GM12878 (cell line): ENCODE measurements around the gene LMF2. TPM values are rescaled to one million over a fixed set of nuclear protein-coding genes. Genes with fewer than 3 reads are reported as not detected.

Experiments
- NFIC ChIP-seq: IDR thresholded peaks from 2 replicates; pipeline ENCODE4 v1.6.1; 2012; ENCODE audit warnings: low read depth, mild to moderate bottlenecking, inconsistent platforms, low read length, moderate library complexity
- SIX5 ChIP-seq: IDR thresholded peaks from 2 replicates; pipeline ENCODE4 v1.6.1; 2011; ENCODE audit warnings: mild to moderate bottlenecking, low read depth, low read length, moderate library complexity; ENCODE audit not compliant: severe bottlenecking
- SKIL ChIP-seq: fragments of 450-650 bp; IDR thresholded peaks from 2 replicates; pipeline ENCODE4 v1.6.1; 2017; ENCODE audit warnings: mild to moderate bottlenecking, low read depth, inconsistent platforms; ENCODE audit not compliant: poor library complexity, severe bottlenecking
- ZNF274 ChIP-seq: IDR thresholded peaks from one replicate; pipeline ENCODE4 v1.8.0; 2011; ENCODE audit not compliant: insufficient read length, insufficient read depth
- ZNF687 ChIP-seq: fragments of 450-650 bp; IDR thresholded peaks from 2 replicates; pipeline ENCODE4 v1.6.1; 2017; ENCODE audit warnings: mild to moderate bottlenecking, moderate library complexity
- polyA plus RNA-seq, 11 experiments: library from polyadenylated mRNA; depleted of rRNA in 4 of 11; unstranded in 6 of 11; stranded (reverse) in 5 of 11; fragments of >200 nt; fragmentation: Nextera tagmentation in 4 of 11; fragmentation: Illumina TruSeq in 1 of 11; extraction: Ambion mirVana in 4 of 11; extraction: Trizol in 1 of 11; gene quantifications; 1 replicate in 1 of 11; 2 replicates in 10 of 11; pipeline versions ENCODE4 v1.2.1 to v1.2.3, GENCODE V29; 2011 to 2016; ENCODE audit warnings: inconsistent platforms in 2 of 11, missing spikeins in 2 of 11, low read depth in 1 of 11
- total RNA-seq, 4 experiments: library from RNA; depleted of rRNA in 3 of 4; stranded (reverse); fragments of >200 nt in 3 of 4; fragmentation: Illumina TruSeq in 1 of 4; extraction: Trizol in 1 of 4; gene quantifications; 2 replicates each; pipeline versions ENCODE4 v1.2.1 to v1.2.3, GENCODE V29; 2013 to 2021

Gene LMF2
- total and polyA plus RNA-seq, 10 of the 15 experiments (the other 5 are each of a cell fraction or from before 2014, with no cell fraction given): 0.08 to 57.5 (median 21.2) TPM

- TF ChIP-seq ZNF687 (no peak), NFIC (no peak), ZNF274 (no peak), SKIL (no peak), SIX5 (no peak)
- TF ChIP-seq, all 136 proteins: peak for 0
Observed at GRCh38 chr22:50546326-50547262, 39.1 kb upstream of the LMF2 start (continued).
